ENCODE measurements around the gene RELL1.

Gene RELL1

DNA sequence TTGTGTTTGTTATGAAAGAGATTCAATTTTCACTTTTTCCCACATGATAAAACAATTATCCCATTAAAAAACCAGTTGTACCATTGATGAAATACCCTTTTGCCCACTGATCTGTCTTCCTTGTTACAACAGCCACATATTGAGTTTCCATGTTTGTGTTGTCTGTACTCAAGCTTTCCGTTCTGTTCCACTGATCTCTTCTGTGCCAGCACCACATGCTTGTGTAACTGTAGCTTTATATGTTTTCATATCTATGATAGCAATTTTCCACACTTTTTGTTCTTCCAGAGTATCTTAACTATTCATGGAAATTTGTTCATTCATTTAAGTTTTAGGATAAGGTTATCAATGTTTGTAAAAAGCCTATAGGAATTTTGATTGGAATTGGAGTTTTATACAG lies 24.3 kb upstream of the RELL1 start:
- H3K4me2 ChIP-seq (ENCODE audit: low read length): no peak overlapping the region
- H3K36me3 ChIP-seq (ENCODE audit: control insufficient read depth, low read length): no peaks in the 10 kb centered on the region
- H4K20me1 ChIP-seq (ENCODE audit: control insufficient read depth, insufficient read depth, low read depth, low read length): no peaks in the 10 kb centered on the region
- no peak overlapping the region for H3K27ac ChIP-seq (ENCODE audit: low read depth, low read length)
- peaks cover 9% of the 10 kb centered on the region; the same call in 1 of the 2 replicates for H3K27me3 ChIP-seq (ENCODE audit: control insufficient read depth, low read length)
- H3K79me2 ChIP-seq (ENCODE audit: control insufficient read depth, low read length): no peaks in the 10 kb centered on the region
- TF ChIP-seq, protein P1, sequence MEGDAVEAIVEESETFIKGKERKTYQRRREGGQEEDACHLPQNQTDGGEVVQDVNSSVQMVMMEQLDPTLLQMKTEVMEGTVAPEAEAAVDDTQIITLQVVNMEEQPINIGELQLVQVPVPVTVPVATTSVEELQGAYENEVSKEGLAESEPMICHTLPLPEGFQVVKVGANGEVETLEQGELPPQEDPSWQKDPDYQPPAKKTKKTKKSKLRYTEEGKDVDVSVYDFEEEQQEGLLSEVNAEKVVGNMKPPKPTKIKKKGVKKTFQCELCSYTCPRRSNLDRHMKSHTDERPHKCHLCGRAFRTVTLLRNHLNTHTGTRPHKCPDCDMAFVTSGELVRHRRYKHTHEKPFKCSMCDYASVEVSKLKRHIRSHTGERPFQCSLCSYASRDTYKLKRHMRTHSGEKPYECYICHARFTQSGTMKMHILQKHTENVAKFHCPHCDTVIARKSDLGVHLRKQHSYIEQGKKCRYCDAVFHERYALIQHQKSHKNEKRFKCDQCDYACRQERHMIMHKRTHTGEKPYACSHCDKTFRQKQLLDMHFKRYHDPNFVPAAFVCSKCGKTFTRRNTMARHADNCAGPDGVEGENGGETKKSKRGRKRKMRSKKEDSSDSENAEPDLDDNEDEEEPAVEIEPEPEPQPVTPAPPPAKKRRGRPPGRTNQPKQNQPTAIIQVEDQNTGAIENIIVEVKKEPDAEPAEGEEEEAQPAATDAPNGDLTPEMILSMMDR (IDR thresholded peaks at IDR 0.05; ENCODE audit: low read depth, low read length, poor library complexity, severe bottlenecking): no peak
- TF ChIP-seq EZH2phosphoT487 (IDR thresholded peaks at IDR 0.05; ENCODE audit: borderline replicate concordance, low read length): no peak
- no peak overlapping the region for H3K4me3 ChIP-seq (ENCODE audit: low read length)
- no peaks in the 10 kb centered on the region; the same call in 1 of the 2 replicates for H3F3A ChIP-seq (ENCODE audit: control insufficient read depth, insufficient read depth)
- H3K4me1 ChIP-seq (ENCODE audit: control insufficient read depth, low read length): no peaks in the 10 kb centered on the region
- no peaks in the 10 kb centered on the region for H3K9me2 ChIP-seq (replicated peaks; ENCODE audit: control insufficient read depth, low read length)
- no peaks in the 10 kb centered on the region for H3K9me3 ChIP-seq (ENCODE audit: control insufficient read depth, insufficient read depth, low read length)

DNA sequence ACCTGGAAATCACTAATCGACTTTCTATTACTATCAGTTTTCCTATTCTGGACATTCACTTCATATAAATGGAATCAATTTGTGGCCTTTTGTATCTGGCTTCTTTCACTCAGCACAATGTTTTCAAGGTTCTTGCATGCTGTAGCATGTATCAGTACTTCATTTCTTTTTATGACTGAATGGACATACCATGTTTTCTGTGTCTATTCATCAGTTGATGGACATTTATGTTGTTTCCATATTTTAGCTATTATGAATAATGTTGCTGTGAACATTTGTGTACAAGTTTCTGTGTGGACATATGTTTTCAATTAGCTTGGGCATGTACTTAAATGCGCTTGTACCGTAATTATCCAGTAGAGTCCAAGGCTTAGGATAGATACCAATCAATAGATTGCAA lies 19.9 kb upstream of the RELL1 start:
- H3K4me2 ChIP-seq (ENCODE audit: low read length): no peak overlapping the region
- no peaks in the 10 kb centered on the region for H3K9me3 ChIP-seq (ENCODE audit: control insufficient read depth, insufficient read depth, low read length)
- no peaks in the 10 kb centered on the region; the same call in 1 of the 2 replicates for H3F3A ChIP-seq (ENCODE audit: control insufficient read depth, insufficient read depth)
- 0 out of 2 replicates have a peak, but pooled peaks cover 6% of the 10 kb centered on the region for H3K27me3 ChIP-seq (ENCODE audit: control insufficient read depth, low read length)
- no peaks in the 10 kb centered on the region for H3K9me2 ChIP-seq (replicated peaks; ENCODE audit: control insufficient read depth, low read length)
- TF ChIP-seq, protein P1 (IDR thresholded peaks at IDR 0.05; ENCODE audit: low read depth, low read length, poor library complexity, severe bottlenecking): no peak
- TF ChIP-seq EZH2phosphoT487 (IDR thresholded peaks at IDR 0.05; ENCODE audit: borderline replicate concordance, low read length): no peak
- H4K20me1 ChIP-seq (ENCODE audit: control insufficient read depth, insufficient read depth, low read depth, low read length): no peaks in the 10 kb centered on the region
- H3K27ac ChIP-seq (ENCODE audit: low read depth, low read length): no peak overlapping the region
- H3K79me2 ChIP-seq (ENCODE audit: control insufficient read depth, low read length): no peaks in the 10 kb centered on the region
- H3K36me3 ChIP-seq (ENCODE audit: control insufficient read depth, low read length): no peaks in the 10 kb centered on the region
- no peak overlapping the region for H3K4me3 ChIP-seq (ENCODE audit: low read length)
- H3K4me1 ChIP-seq (ENCODE audit: control insufficient read depth, low read length): no peaks in the 10 kb centered on the region

DNA sequence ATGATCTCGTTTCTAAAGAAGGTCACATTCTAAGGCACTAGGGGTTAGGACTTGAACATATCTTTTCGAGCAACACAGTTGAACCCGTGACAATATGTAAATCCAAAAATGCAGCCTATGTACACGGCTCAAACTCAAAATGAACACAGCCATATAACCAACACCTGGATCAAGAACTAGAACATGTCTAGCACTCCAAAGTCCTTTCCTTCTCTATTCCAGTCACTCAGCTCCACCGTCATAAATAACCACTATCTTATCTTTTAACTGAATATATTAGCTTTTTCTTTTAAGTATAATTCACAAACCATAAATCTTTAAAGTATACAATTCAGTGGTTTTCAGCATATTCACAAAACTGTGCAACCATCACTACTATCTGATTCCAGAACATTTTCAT lies 19.4 kb upstream of the RELL1 start:
- Histone ChIP-seq H3K4me1 (ENCODE audit: control insufficient read depth, low read length) (no peaks in the 10 kb centered on the region), H3K36me3 (ENCODE audit: control insufficient read depth, low read length) (no peaks in the 10 kb centered on the region), H3K27me3 (ENCODE audit: control insufficient read depth, low read length) (peaks cover 9% of the 10 kb centered on the region; the same call in 1 of the 2 replicates), H3K4me2 (ENCODE audit: low read length) (no peak overlapping the region), H3F3A (ENCODE audit: control insufficient read depth, insufficient read depth) (no peaks in the 10 kb centered on the region; the same call in 1 of the 2 replicates), H3K9me2 (replicated peaks; ENCODE audit: control insufficient read depth, low read length) (no peaks in the 10 kb centered on the region), H3K79me2 (ENCODE audit: control insufficient read depth, low read length) (no peaks in the 10 kb centered on the region), H4K20me1 (ENCODE audit: control insufficient read depth, insufficient read depth, low read depth, low read length) (no peaks in the 10 kb centered on the region), H3K9me3 (ENCODE audit: control insufficient read depth, insufficient read depth, low read length) (no peaks in the 10 kb centered on the region), H3K4me3 (ENCODE audit: low read length) (no peak overlapping the region), H3K27ac (ENCODE audit: low read depth, low read length) (no peak overlapping the region)
- TF ChIP-seq, protein P1 (IDR thresholded peaks at IDR 0.05; ENCODE audit: low read depth, low read length, poor library complexity, severe bottlenecking): no peak
- no peak for TF ChIP-seq EZH2phosphoT487 (IDR thresholded peaks at IDR 0.05; ENCODE audit: borderline replicate concordance, low read length)
